ENCODE data around the gene STAC.
"Not testable (repeated sequence)": the region's sequence is repeated elsewhere in the genome, so short reads cannot be mapped to it uniquely, and the experiment has no call there.

STAC gene

GRCh38 chr3:36562945-36563344 lies 182.6 kb downstream of the STAC start:
- in situ Hi-C loops (cut with MboI; ENCODE audit: low sequenced_read_pairs): no loop called here

DNA sequence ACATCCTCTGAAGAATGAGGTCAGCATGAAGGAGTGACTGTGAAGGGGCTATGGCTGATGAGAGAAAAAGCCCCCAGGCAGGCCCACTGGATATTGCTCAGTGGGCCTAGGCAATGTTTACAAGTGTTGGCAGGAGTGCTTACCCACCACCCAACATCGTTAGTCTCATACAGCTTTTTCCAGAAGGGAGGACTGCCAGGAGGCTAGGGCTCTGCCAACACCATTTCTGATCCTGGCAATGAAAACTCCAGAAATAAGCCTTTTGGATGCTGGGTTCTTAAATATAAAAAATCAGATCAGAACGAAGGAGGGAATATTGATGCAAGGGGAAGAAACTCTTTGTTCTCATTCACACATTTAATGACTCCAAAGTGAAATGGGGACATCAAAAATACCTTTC lies 194.9 kb downstream of the STAC start:
- in situ Hi-C loops (cut with MboI; ENCODE audit: low sequenced_read_pairs): no loop called here

DNA sequence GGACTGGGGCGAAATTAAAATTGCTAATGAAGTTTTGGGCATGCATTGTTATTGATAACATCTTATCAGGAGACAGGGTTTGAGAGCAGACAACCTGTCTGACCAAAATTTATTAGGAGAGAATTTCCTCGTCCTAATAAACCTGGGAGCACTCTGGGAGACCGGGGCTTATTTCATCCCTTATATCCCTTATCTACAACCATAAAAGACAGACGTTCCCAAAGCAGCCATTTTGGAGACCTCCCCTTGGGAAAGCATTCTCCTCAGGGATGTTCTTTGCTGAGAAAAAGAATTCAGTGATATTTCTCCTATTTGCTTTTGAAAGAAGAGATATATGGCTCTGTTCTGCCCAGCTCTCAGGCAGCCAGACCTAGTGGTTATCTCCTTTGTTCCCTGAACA lies 198.1 kb downstream of the STAC start:
- in situ Hi-C loops (cut with MboI; ENCODE audit: low sequenced_read_pairs): not testable (repeated sequence)

DNA sequence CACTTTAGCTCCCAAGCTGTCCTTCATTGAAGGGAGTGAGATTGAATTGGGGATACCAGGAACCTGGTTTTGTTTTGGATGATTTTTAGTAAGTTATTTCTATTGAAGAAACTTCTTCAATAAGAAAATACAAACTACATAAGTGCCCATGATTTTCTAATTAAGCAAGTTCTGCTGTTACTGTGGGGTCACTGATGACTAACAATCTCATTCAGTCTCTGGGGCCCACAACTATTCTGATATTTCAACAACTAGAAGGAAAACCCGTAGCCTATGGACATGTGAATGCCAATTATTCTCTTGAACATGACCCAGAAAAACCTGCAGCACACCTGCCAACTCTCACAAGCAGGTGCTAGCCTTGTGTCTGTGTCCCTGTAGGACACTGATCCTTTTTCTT lies 199.4 kb downstream of the STAC start:
- in situ Hi-C loops (cut with MboI; ENCODE audit: low sequenced_read_pairs): no loop called here

DNA sequence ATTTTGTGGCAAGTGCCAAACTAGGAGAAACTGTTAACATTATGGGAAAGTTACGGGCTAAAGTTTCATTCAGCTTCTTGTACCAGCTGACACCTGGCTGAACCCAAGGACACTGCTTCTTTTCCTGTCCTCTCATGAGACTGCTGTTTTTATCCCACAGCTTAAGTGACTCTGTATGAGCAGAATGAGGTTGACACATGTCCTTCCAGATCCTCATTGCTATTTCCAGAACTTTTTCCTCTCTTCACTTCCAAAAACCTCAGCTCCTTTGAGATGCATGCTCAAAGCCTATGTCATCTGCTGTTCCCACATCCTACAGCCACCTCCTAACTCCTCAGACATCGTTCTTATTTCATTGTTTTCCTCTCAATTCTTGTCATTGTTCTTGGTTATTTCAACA lies 200.4 kb downstream of the STAC start:
- in situ Hi-C loops (cut with MboI; ENCODE audit: low sequenced_read_pairs): no loop called here

- in situ Hi-C loops (cut with MboI; ENCODE audit: low sequenced_read_pairs): no loop called here
Observed at GRCh38 chr3:36591959-36592358, 211.7 kb downstream of the STAC start.

DNA sequence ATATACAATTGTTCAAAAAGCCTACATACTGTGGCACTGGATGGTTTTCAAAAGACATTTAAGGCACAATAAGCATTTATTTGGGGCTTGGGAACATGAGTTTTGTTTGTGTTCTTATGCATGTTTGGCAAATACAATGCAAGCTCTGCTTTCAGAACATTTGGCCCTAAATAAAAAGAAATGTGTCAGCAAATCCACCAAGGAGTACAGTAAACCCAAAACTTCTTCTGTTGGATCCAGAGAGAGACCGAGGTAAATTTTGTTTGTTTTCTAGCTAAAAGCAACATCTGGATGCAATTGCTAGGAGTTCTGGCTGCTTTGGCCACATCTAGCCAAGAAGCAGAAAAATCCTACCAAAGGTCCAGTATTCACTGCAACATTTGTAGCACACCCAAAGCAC lies 215.2 kb downstream of the STAC start:
- in situ Hi-C loops (cut with MboI; ENCODE audit: low sequenced_read_pairs): no loop called here

GRCh38 chr3:36596419-36596818 lies 216.1 kb downstream of the STAC start:
- in situ Hi-C loops (cut with MboI; ENCODE audit: low sequenced_read_pairs): no loop called here

DNA sequence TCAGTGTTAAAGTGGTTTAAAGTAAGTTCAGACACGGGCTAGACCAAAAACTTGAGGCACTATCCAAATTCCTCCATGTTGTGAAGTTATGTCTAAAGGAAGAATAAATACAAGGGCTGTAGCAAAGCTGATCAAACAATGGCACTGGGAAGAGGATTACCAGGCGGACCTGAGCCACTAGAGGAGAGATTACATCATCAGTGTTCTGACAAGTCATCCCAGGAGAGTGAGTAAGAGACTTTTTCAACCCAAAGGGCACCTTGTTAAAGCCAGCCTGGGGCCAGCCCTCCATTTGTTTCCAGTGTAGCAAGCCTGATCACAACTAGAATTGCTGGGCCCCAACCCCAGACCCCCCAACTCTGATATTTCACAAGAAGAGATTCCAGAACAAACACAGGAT lies 217.1 kb downstream of the STAC start:
- in situ Hi-C loops (cut with MboI; ENCODE audit: low sequenced_read_pairs): no loop called here

Measured in hTERT RPE-1 (cell line).